IPS DF 19.7 (cell line): Measurements from ENCODE around the gene MAGEH1.

Source experiments
- DNase-seq: peaks from one replicate; pipeline ENCODE4 v3.0.0-alpha.2; 2013; ENCODE audit warnings: low read depth, low spot score

Gene MAGEH1

GRCh38 chrX:55490121-55490520, 38.2 kb downstream of the MAGEH1 start:
- DNase-seq = no peak

GRCh38 chrX:55490974-55491373, 39.0 kb downstream of the MAGEH1 start:
- DNase-seq = no peak
